GM12878 (cell line): ENCODE results near the gene SETD2. TPM values are rescaled to one million over a fixed set of nuclear protein-coding genes. Genes with fewer than 3 reads are reported as not detected.

Experiments used
- ATAC-seq: fragments of 200-7000 bp; cut with Tn5 transposase; 3 replicates; pipeline ENCODE4 v1.9.1; 2020; ENCODE audit warnings: mild to moderate bottlenecking, moderate library complexity
- BruUV-seq: library from RNA; stranded (reverse); fragments of 400-500 nt; replicated peaks from 2 replicates; lab custom pipeline; 2021; lab: Mats Ljungman, UMichigan
- CTCF ChIA-PET: fragments of 300-600 bp; sonication (Branson Sonifier 250); formaldehyde crosslinking; extraction: SDS; loops from one replicate; lab custom pipeline; 2021; ENCODE audit warnings: inconsistent platforms; lab: Yijun Ruan, JAX
- POLR2A ChIA-PET: fragments of 350-600 bp; formaldehyde crosslinking; extraction: SDS; loops from one replicate; lab custom pipeline; 2021; ENCODE audit warnings: inconsistent platforms; lab: Charles Lee
- RAD21 ChIA-PET: fragments of 300-600 bp; sonication (Branson Sonifier 250); formaldehyde crosslinking; loops from one replicate; lab custom pipeline; 2023; ENCODE audit warnings: antibody characterized with exemption; ENCODE audit not compliant: unreplicated experiment; lab: Charles Lee
- SMC1A ChIA-PET: fragments of 300-600 bp; sonication (Branson Sonifier 250); formaldehyde crosslinking; loops from one replicate; lab custom pipeline; 2023; ENCODE audit not compliant: unreplicated experiment, uncharacterized antibody; lab: Charles Lee
- DNase-seq: peaks from one replicate; pipeline ENCODE4 v3.0.0-alpha.2; 2011; ENCODE audit warnings: low read depth, low spot score
- FAIRE-seq: peaks from 3 replicates; lab custom pipeline; 2011; peaks lifted over from hg19 to GRCh38; lab: Jason Lieb, UNC
- H2AFZ ChIP-seq: 2 replicates; pipeline ENCODE4 v1.6.0; 2011; ENCODE audit warnings: low read depth, low read length, control low read depth; ENCODE audit not compliant: control insufficient read depth
- H3K27ac ChIP-seq: 2 replicates; pipeline ENCODE4 v1.5.1; 2011; ENCODE audit warnings: control low read depth; ENCODE audit not compliant: control insufficient read depth, insufficient read depth
- H3K27me3 ChIP-seq, 2 experiments: replicated peaks in 1 of 2; 2 replicates each; pipeline versions ENCODE4 v1.6.0 to v1.6.1; 2011; ENCODE audit warnings: low read length in 1 of 2; ENCODE audit not compliant: control insufficient read depth in 2 of 2, insufficient read depth in 2 of 2
- H3K36me3 ChIP-seq, 2 experiments: 2 replicates each; pipeline ENCODE4 v1.5.1; 2011; ENCODE audit warnings: low read length in 1 of 2; ENCODE audit not compliant: control insufficient read depth in 2 of 2, insufficient read depth in 2 of 2
- H3K4me1 ChIP-seq: 2 replicates; pipeline ENCODE4 v1.6.1; 2011; ENCODE audit warnings: mild to moderate bottlenecking, low read length, moderate library complexity, mixed read lengths; ENCODE audit not compliant: control insufficient read depth, insufficient read depth
- H3K4me2 ChIP-seq: 2 replicates; pipeline ENCODE4 v1.6.0; 2011; ENCODE audit warnings: control low read depth; ENCODE audit not compliant: control insufficient read depth, insufficient read depth
- H3K4me3 ChIP-seq: fragments of 200-600 bp; sonication (generic); 2 replicates; pipeline ENCODE4 v1.5.1; 2016
- H3K79me2 ChIP-seq: 2 replicates; pipeline ENCODE4 v1.6.0; 2011; ENCODE audit warnings: low read length; ENCODE audit not compliant: control insufficient read depth, insufficient read depth
- H3K9ac ChIP-seq: 2 replicates; pipeline ENCODE4 v1.8.0; 2011; ENCODE audit warnings: low read length, control low read depth, mixed read lengths; ENCODE audit not compliant: control insufficient read depth, insufficient read depth
- H3K9me3 ChIP-seq: replicated peaks from 3 replicates; pipeline ENCODE4 v1.5.1; 2011; ENCODE audit warnings: mild to moderate bottlenecking, low read length; ENCODE audit not compliant: control insufficient read depth, insufficient read depth
- H4K20me1 ChIP-seq: 2 replicates; pipeline ENCODE4 v1.6.0; 2011; ENCODE audit not compliant: control insufficient read depth, insufficient read depth
- FOS ChIP-seq: IDR thresholded peaks from 3 replicates; pipeline ENCODE4 v1.6.1; 2011; ENCODE audit warnings: borderline replicate concordance; ENCODE audit not compliant: insufficient read length; ENCODE audit errors: extremely low read depth
- FOXM1 ChIP-seq: IDR thresholded peaks from 2 replicates; pipeline ENCODE4 v1.6.1; 2012; ENCODE audit warnings: low read depth, mild to moderate bottlenecking, inconsistent platforms, low read length, moderate library complexity
- LARP7 ChIP-seq: fragments of 450-650 bp; IDR thresholded peaks from 2 replicates; pipeline ENCODE4 v1.6.1; 2017; ENCODE audit warnings: mild to moderate bottlenecking
- NRF1 ChIP-seq: conservative IDR thresholded peaks from 2 replicates; pipeline ENCODE4 v1.6.1; 2011; ENCODE audit warnings: mild to moderate bottlenecking, low read depth, low read length, improper control_type of control experiment
- PAX5 ChIP-seq: IDR thresholded peaks from 2 replicates; pipeline ENCODE4 v1.6.1; 2011; ENCODE audit warnings: low read depth, low read length, borderline replicate concordance
- PML ChIP-seq: IDR thresholded peaks from 2 replicates; pipeline ENCODE4 v1.6.1; 2012; ENCODE audit warnings: low read length, inconsistent platforms
- SIN3A ChIP-seq: IDR thresholded peaks from 2 replicates; pipeline ENCODE4 v1.6.1; 2012; ENCODE audit warnings: low read depth, low read length, improper control_type of control experiment
- SMC3 ChIP-seq: IDR thresholded peaks from 2 replicates; pipeline ENCODE4 v1.6.1; 2011; ENCODE audit warnings: low read length, improper control_type of control experiment, borderline replicate concordance
- SRF ChIP-seq, 2 experiments: IDR thresholded peaks; 2 replicates each; pipeline ENCODE4 v1.6.1; 2011; ENCODE audit warnings: low read depth in 2 of 2, low read length in 2 of 2, mild to moderate bottlenecking in 1 of 2, moderate library complexity in 1 of 2
- TARDBP ChIP-seq: IDR thresholded peaks from 2 replicates; pipeline ENCODE4 v1.6.1; 2016; ENCODE audit warnings: borderline replicate concordance
- ZNF384 ChIP-seq: IDR thresholded peaks from 2 replicates; pipeline ENCODE4 v1.6.1; 2012; ENCODE audit warnings: low read depth, mild to moderate bottlenecking, low read length, improper control_type of control experiment, borderline replicate concordance
- WGBS: methylation state at CpG from one replicate; pipeline ENCODE4 v1.1.6; 2016; ENCODE audit warnings: low lambda C conversion rate; ENCODE audit not compliant: insufficient replicate concordance, insufficient coverage; ENCODE audit errors: missing lambda C conversion rate; 5-methylcytosine and 5-hydroxymethylcytosine counted together
- in situ Hi-C: fragments of 300-500 bp; cut with MboI; formaldehyde crosslinking; loops from 9 replicates; pipeline ENCODE4 v1.14.3; 2018; ENCODE audit warnings: mixed read lengths
- intact Hi-C: fragments of 100-400 bp; cut with micrococcal nuclease; formaldehyde crosslinking; loops from one replicate; pipeline ENCODE4 v1.14.2; 2022; ENCODE audit not compliant: unreplicated experiment
- polyA plus RNA-seq, 11 experiments: library from polyadenylated mRNA; depleted of rRNA in 4 of 11; unstranded in 6 of 11; stranded (reverse) in 5 of 11; fragments of >200 nt; fragmentation: Nextera tagmentation in 4 of 11; fragmentation: Illumina TruSeq in 1 of 11; extraction: Ambion mirVana in 4 of 11; extraction: Trizol in 1 of 11; gene quantifications; 1 replicate in 1 of 11; 2 replicates in 10 of 11; pipeline versions ENCODE4 v1.2.1 to v1.2.3, GENCODE V29; 2011 to 2016; ENCODE audit warnings: inconsistent platforms in 2 of 11, missing spikeins in 2 of 11, low read depth in 1 of 11
- total RNA-seq, 4 experiments: library from RNA; depleted of rRNA in 3 of 4; stranded (reverse); fragments of >200 nt in 3 of 4; fragmentation: Illumina TruSeq in 1 of 4; extraction: Trizol in 1 of 4; gene quantifications; 2 replicates each; pipeline versions ENCODE4 v1.2.1 to v1.2.3, GENCODE V29; 2013 to 2021
- TF ChIP-seq, protein P1 (sequence below): IDR thresholded peaks from 2 replicates; pipeline ENCODE4 v1.6.1; 2011; ENCODE audit warnings: mild to moderate bottlenecking, low read depth, low read length, moderate library complexity; ENCODE audit not compliant: insufficient replicate concordance
- TF ChIP-seq, protein P2 (sequence below): IDR thresholded peaks from 2 replicates; pipeline ENCODE4 v1.6.1; 2012; ENCODE audit warnings: low read depth, low read length, improper control_type of control experiment
- TF ChIP-seq, protein P3 (sequence below): fragments of 450-650 bp; IDR thresholded peaks from 2 replicates; pipeline ENCODE4 v1.6.1; 2018; ENCODE audit warnings: mild to moderate bottlenecking, low read depth, moderate library complexity; ENCODE audit not compliant: partially characterized antibody

Gene SETD2
- total and polyA plus RNA-seq, 10 of the 15 experiments (the other 5 are each of a cell fraction or from before 2014, with no cell fraction given), result 8.4 to 44.9 (median 24.5) TPM

DNA sequence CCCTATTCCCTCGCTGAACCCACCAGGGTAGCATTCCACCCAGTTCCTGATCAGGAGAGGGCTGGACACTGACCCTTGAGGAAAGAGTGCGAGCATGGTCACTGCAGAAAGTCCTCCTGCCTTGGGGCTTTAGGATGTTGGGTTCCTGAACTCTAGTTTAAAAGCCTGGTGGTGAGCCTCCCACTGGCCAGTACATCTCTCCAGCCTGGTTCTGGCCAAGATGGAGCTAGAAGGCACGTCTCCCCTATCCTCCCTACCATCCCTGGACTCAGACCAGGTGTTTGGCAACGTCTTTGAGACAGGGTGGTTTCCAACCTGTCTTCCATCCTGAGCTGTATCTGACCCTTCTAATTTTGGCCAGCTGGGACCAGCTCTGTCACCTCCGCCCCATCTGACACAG, 153.0 kb downstream of the SETD2 start:
- CTCF ChIA-PET, result interaction anchor here (1.0 kb wide), 1 partner anchor 9 kb away, joined by 3 read pairs; no protein-coding TSS in a partner anchor
- Histone ChIP-seq H3K27ac (no peak overlapping the region), H3K79me2 (no peaks in the 10 kb centered on the region), H3K9ac (no peak overlapping the region), H3K4me1 (peaks cover 5% of the 10 kb centered on the region; the same call in 1 of the 2 replicates), H4K20me1 (no peaks in the 10 kb centered on the region), H3K27me3 (no peaks in the 10 kb centered on the region), H3K4me3 (no peak overlapping the region), H3K4me2 (no peak overlapping the region), H3K36me3 (peaks cover 8 to 25% of the 10 kb centered on the region in 2 experiments), H3K9me3 (no peaks in the 10 kb centered on the region), H2AFZ (no peak overlapping the region)
- 63% methylated on average over 5 of the region's 5 CpGs for WGBS
- no peak for ATAC-seq
- FAIRE-seq, result no peak
- in situ Hi-C loops (no loop called here), intact Hi-C loops (loop anchor here (10.0 kb wide), 1 partner anchor 306 kb away; the partner anchor contains the start of gene TMIE)
- POLR2A ChIA-PET, result no interaction called here
- SMC1A ChIA-PET, result interaction anchor here (1.5 kb wide), 1 partner anchor 8 kb away, joined by 4 read pairs; no protein-coding TSS in a partner anchor
- DNase-seq, result no peak
- no peak for TF ChIP-seq ZNF384
- no peak for TF ChIP-seq NRF1
- TF ChIP-seq FOS, result no peak
- no peak for TF ChIP-seq LARP7
- no peak for TF ChIP-seq SRF (IDR thresholded peaks at IDR 0.05; ENCODE audit: low read depth in 2 of 2, low read length in 2 of 2)
- TF ChIP-seq FOXM1, result no peak
- TF ChIP-seq PML, result no peak
- TF ChIP-seq, protein P1, sequence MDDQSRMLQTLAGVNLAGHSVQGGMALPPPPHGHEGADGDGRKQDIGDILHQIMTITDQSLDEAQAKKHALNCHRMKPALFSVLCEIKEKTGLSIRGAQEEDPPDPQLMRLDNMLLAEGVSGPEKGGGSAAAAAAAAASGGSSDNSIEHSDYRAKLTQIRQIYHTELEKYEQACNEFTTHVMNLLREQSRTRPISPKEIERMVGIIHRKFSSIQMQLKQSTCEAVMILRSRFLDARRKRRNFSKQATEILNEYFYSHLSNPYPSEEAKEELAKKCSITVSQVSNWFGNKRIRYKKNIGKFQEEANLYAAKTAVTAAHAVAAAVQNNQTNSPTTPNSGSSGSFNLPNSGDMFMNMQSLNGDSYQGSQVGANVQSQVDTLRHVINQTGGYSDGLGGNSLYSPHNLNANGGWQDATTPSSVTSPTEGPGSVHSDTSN, result no peak
- TF ChIP-seq PAX5, result no peak
- TF ChIP-seq, protein P2, sequence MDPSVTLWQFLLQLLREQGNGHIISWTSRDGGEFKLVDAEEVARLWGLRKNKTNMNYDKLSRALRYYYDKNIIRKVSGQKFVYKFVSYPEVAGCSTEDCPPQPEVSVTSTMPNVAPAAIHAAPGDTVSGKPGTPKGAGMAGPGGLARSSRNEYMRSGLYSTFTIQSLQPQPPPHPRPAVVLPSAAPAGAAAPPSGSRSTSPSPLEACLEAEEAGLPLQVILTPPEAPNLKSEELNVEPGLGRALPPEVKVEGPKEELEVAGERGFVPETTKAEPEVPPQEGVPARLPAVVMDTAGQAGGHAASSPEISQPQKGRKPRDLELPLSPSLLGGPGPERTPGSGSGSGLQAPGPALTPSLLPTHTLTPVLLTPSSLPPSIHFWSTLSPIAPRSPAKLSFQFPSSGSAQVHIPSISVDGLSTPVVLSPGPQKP, result no peak
- no peak for TF ChIP-seq TARDBP
- TF ChIP-seq, protein P3, sequence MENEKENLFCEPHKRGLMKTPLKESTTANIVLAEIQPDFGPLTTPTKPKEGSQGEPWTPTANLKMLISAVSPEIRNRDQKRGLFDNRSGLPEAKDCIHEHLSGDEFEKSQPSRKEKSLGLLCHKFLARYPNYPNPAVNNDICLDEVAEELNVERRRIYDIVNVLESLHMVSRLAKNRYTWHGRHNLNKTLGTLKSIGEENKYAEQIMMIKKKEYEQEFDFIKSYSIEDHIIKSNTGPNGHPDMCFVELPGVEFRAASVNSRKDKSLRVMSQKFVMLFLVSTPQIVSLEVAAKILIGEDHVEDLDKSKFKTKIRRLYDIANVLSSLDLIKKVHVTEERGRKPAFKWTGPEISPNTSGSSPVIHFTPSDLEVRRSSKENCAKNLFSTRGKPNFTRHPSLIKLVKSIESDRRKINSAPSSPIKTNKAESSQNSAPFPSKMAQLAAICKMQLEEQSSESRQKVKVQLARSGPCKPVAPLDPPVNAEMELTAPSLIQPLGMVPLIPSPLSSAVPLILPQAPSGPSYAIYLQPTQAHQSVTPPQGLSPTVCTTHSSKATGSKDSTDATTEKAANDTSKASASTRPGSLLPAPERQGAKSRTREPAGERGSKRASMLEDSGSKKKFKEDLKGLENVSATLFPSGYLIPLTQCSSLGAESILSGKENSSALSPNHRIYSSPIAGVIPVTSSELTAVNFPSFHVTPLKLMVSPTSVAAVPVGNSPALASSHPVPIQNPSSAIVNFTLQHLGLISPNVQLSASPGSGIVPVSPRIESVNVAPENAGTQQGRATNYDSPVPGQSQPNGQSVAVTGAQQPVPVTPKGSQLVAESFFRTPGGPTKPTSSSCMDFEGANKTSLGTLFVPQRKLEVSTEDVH, result no peak
- no peak for TF ChIP-seq SMC3
- no peak for TF ChIP-seq SIN3A
- no TSS peak for BruUV-seq
- RAD21 ChIA-PET, result interaction anchor here (1.4 kb wide), 1 partner anchor 85 kb away, joined by 3 read pairs; no protein-coding TSS in a partner anchor
